Cardiac muscle cell (in vitro differentiated cells and primary cell): ENCODE data around the gene TARP.

ENCODE experiments used
- DNase-seq, 2 donors: peaks; one replicate each; pipeline versions ENCODE4 v3.0.0 to v3.0.0-alpha.2; 2010 to 2017; ENCODE audit warnings: low read depth in 1 of 2, low spot score in 1 of 2
- H3K27ac ChIP-seq: fragments of 200-600 bp; sonication (generic); 2 replicates; pipeline ENCODE4 v1.5.1; 2016
- H3K27me3 ChIP-seq: fragments of 200-600 bp; sonication (generic); 2 replicates; pipeline ENCODE4 v1.6.0; 2016; ENCODE audit warnings: control low read depth
- H3K36me3 ChIP-seq: fragments of 200-600 bp; sonication (generic); 2 replicates; pipeline ENCODE4 v1.5.1; 2016; ENCODE audit warnings: control low read depth
- H3K4me1 ChIP-seq: fragments of 200-600 bp; sonication (generic); 2 replicates; pipeline ENCODE4 v1.8.1; 2017; ENCODE audit warnings: low read depth, mild to moderate bottlenecking, mixed run types
- H3K4me3 ChIP-seq: fragments of 200-600 bp; sonication (generic); 2 replicates; pipeline ENCODE4 v1.5.1; 2016; ENCODE audit warnings: mild to moderate bottlenecking
- H3K9me3 ChIP-seq: fragments of 200-600 bp; sonication (generic); 2 replicates; pipeline ENCODE4 v1.5.1; 2017; ENCODE audit warnings: low read depth, mild to moderate bottlenecking, control low read depth
- TF ChIP-seq, protein P1 (sequence below): IDR thresholded peaks from 2 replicates; pipeline ENCODE4 v1.5.1; 2012; ENCODE audit warnings: low read depth, mild to moderate bottlenecking, low read length

The TARP gene

DNA sequence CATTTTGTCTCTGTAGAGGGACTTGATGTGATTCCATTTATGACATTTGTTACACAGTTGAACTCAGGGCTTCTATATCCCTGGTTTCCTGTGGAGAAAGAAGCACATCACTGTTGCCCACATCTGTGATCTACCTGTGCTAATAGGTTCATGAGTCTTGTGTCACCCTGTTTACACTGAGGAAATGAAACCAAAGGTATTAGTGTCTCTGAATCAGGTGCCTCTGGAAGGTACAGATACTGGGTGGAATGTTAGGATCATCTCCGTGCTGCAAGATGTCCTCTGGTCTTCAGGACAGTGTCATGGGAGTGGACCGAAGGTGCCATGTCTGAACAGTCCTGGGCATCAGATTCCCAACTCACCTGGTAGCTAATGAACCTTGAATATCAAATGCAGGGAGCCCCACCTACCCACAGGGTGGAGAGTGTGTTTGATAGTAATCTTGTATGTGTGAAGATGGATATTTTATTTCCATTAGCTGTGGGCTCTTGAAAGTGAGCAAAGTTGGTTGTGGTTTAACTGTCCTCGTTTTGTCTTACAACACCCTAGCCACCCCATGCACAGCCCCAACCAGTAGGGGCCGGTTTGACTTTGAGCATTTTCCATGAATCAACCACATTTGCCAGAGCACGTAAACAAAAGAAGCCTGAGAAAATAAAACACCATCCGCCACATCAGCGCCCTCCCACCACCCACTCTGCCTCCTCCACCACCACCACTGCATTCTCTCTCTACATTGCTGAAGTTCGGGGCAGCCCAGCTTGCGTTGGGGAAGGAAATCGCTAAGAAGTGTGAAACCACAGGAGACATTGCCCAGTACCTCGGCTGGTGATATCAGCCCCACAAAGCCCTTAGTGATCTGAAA lies 40.7 kb downstream of the TARP start:
- no peaks in the 10 kb centered on the region for H3K27me3 ChIP-seq
- H3K27ac ChIP-seq: no peak overlapping the region
- H3K4me3 ChIP-seq: no peak overlapping the region
- no peaks in the 10 kb centered on the region for H3K9me3 ChIP-seq
- peak in 1 of 2 donors; percentile 39 for DNase-seq
- TF ChIP-seq, protein P1, sequence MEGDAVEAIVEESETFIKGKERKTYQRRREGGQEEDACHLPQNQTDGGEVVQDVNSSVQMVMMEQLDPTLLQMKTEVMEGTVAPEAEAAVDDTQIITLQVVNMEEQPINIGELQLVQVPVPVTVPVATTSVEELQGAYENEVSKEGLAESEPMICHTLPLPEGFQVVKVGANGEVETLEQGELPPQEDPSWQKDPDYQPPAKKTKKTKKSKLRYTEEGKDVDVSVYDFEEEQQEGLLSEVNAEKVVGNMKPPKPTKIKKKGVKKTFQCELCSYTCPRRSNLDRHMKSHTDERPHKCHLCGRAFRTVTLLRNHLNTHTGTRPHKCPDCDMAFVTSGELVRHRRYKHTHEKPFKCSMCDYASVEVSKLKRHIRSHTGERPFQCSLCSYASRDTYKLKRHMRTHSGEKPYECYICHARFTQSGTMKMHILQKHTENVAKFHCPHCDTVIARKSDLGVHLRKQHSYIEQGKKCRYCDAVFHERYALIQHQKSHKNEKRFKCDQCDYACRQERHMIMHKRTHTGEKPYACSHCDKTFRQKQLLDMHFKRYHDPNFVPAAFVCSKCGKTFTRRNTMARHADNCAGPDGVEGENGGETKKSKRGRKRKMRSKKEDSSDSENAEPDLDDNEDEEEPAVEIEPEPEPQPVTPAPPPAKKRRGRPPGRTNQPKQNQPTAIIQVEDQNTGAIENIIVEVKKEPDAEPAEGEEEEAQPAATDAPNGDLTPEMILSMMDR: no peak
- H3K4me1 ChIP-seq: peaks cover 5% of the 10 kb centered on the region
- H3K36me3 ChIP-seq: no peaks in the 10 kb centered on the region

DNA sequence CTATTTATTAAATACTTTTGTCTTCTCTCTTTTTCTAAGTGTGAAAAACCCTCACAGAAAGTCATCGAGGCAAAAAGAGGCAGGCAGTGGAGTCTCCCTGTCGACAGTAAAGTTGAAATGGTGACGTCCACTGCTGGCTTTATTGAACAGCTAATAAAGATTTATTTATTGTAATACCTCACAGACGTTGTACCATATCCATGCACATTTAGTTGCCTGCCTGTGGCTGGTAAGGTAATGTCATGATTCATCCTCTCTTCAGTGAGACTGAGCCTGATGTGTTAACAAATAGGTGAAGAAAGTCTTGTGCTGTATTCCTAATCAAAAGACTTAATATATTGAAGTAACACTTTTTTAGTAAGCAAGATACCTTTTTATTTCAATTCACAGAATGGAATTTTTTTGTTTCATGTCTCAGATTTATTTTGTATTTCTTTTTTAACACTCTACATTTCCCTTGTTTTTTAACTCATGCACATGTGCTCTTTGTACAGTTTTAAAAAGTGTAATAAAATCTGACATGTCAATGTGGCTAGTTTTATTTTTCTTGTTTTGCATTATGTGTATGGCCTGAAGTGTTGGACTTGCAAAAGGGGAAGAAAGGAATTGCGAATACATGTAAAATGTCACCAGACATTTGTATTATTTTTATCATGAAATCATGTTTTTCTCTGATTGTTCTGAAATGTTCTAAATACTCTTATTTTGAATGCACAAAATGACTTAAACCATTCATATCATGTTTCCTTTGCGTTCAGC lies 43.4 kb downstream of the TARP start:
- H3K4me1 ChIP-seq: peaks cover 12% of the 10 kb centered on the region
- no peak overlapping the region for H3K4me3 ChIP-seq
- TF ChIP-seq, protein P1: no peak
- no peaks in the 10 kb centered on the region for H3K9me3 ChIP-seq
- DNase-seq: no peak
- no peaks in the 10 kb centered on the region for H3K36me3 ChIP-seq
- no peaks in the 10 kb centered on the region for H3K27me3 ChIP-seq
- no peak overlapping the region for H3K27ac ChIP-seq

DNA sequence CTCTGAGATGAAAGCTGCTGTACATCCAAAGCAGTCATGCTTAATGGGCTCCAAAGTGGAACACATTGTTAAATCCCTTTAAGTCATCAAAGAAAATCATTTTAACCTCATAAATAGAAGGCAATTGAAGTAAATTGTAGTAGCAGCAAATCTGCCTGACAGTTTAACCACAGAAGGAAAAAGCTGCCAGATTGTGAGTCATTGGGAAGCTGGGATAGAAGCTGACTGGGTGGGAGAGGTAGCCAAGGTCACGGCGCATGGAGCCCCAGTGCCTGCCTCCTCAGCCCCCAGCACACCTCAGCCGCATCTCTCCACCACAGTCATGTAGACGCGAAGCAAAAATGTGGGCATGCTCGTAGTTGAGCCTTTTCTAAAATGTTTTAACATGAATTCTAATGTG lies 44.0 kb downstream of the TARP start:
- Histone ChIP-seq H3K36me3 (no peaks in the 10 kb centered on the region), H3K27ac (no peak overlapping the region), H3K27me3 (no peaks in the 10 kb centered on the region), H3K9me3 (no peaks in the 10 kb centered on the region), H3K4me3 (no peak overlapping the region), H3K4me1 (peaks cover 12% of the 10 kb centered on the region)
- peak in 1 of 2 donors; percentile 51 for DNase-seq
- TF ChIP-seq, protein P1: no peak

- DNase-seq: no peak
- TF ChIP-seq, protein P1: no peak
- no peaks in the 10 kb centered on the region for H3K9me3 ChIP-seq
- peaks cover 21% of the 10 kb centered on the region for H3K36me3 ChIP-seq
- H3K27me3 ChIP-seq: no peaks in the 10 kb centered on the region
- peaks cover 12% of the 10 kb centered on the region for H3K4me1 ChIP-seq
- no peak overlapping the region for H3K27ac ChIP-seq
- no peak overlapping the region for H3K4me3 ChIP-seq
These were observed 49.0 kb downstream of the TARP start for GRCh38 chr7:38224392-38224791.

DNA sequence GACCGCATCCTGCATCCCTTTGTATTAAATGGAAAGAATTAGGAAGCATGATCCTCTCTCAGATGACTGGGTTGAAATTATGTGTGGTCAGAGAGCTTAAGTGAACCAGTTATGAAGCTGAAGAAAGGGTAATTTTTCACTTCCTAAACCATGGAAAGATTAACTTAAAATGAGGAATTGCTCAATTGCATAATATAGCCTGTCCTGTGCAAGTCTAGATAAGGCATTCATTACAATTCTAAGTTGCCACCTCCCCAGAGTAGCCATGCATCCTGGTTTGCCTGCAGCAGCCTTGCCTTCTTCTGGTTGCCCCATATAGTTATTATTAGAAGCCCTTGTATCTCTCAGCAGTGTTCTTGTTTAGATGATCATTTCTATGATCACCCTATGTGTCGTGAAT lies 50.1 kb downstream of the TARP start:
- Histone ChIP-seq H3K4me1 (peaks cover 12% of the 10 kb centered on the region), H3K9me3 (no peaks in the 10 kb centered on the region), H3K27ac (no peak overlapping the region), H3K36me3 (peaks cover 32% of the 10 kb centered on the region), H3K27me3 (no peaks in the 10 kb centered on the region), H3K4me3 (no peak overlapping the region)
- TF ChIP-seq, protein P1: no peak
- no peak for DNase-seq
